ENCODE results near the gene AIMP2.
A peak's percentile ranks its signal among the peaks of the same experiment; 100 is the strongest.
"Not testable (repeated sequence)": the region's sequence is repeated elsewhere in the genome, so short reads cannot be mapped to it uniquely, and the experiment has no call there.

The AIMP2 gene

GRCh38 chr7:6008668-6009611 lies at the start of gene AIMP2, which contains the start of gene PMS2:
TSS of gene AIMP2 (plus strand) at chr7:6009272. CDS start at chr7:6009364, 92 bp downstream.
TSS of gene PMS2 (minus strand) at chr7:6009049. CDS start at chr7:6009019, 30 bp downstream.
- DNase-seq (ENCODE audit: low spot score), result peak; percentile 99

DNA sequence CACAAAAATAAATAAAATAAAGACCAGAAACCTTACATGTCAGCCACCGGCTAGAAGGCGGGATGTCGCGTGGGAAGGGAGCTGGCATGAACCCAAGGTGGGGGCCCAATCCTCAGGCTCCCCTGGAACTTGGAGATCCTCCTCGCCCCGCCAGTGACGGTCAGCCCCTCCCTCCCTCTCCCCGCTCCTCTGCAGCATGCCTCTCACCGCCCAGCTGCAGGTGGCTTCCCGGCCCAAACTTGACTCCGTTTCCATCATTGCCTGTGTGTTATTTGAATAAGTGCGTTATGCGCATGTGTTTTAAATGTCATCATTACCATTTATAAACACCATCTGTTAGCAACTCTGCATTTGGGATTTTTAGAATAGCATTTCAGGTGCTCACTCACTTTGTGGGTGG lies 45.9 kb upstream of the AIMP2 start:
- not testable (repeated sequence) for DNase-seq (ENCODE audit: low spot score)

DNA sequence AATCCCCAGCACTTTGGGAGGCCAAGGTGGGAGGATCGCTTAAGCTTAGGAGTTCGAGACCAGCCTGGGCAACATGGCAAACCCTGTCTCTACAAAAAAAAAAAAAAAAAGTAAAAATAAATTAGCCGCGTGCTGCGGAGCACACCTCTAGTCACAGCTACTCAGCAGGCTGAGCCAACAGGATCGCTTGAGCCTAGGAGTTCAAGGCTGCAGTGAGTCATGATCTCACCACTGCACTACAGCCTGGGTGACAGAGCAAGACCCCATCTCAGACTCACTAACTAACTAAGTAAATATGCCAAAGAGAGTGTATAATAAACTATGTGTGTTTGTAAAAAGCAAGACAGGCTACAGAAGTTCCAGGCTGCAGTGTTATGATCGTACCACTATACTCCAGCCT lies 45.3 kb upstream of the AIMP2 start:
- DNase-seq (ENCODE audit: low spot score), result not testable (repeated sequence)

DNA sequence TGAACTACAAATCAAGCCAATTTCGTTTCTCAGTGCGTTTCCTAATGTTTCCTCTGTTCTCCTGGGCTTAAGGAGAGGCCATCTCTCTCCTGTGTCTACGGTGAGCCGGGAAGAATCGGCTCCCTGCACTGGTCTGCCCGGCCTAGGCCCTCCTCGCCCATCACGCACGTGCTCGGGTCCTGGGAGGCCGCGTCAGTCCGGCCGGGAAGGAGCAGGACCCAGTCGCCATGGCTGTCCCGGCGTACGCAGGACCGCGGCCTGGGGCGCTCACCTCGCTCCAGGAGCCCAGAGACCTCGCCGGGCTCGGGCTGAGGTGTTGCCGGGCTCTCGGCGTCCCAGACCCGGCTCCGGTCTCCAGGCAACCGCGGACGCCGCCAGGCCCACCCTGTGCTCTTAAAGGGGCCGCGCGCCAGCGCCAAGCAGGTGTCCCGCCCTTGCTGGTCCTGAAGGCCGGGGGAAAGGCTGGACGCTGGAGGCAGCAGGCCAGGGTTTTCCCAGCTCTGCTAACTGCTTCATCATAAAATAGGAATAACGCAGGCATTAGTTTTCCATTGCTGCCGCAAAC lies 38.6 kb upstream of the AIMP2 start, which contains the start of gene RSPH10B:
Gene RSPH10B, minus strand, starts transcription at position 343 of the 565 bp plus-strand sequence. CDS start 3,573 bp downstream, outside the sequence.
- not testable (repeated sequence) for DNase-seq (ENCODE audit: low spot score)

DNA sequence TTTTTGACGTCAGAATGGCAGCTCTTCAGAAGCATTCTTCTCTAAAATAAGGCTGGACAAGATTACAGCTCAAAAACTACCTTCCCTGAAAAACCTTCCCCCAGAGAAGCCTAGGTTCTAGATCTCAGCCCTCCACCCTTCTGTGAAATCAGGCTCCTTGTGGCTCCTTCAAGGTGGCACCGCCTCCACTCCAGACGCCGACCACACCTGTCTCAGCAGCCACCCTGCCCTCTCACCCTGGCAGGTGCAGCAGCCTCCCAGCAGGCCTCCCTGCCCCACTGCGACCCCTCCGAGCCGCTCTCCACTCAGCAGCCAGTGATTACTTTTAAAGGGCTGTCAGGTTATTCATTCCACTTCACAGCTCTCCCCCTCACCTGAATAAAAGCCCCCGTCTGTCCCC lies 35.5 kb upstream of the AIMP2 start:
- DNase-seq (ENCODE audit: low spot score), result not testable (repeated sequence)

DNA sequence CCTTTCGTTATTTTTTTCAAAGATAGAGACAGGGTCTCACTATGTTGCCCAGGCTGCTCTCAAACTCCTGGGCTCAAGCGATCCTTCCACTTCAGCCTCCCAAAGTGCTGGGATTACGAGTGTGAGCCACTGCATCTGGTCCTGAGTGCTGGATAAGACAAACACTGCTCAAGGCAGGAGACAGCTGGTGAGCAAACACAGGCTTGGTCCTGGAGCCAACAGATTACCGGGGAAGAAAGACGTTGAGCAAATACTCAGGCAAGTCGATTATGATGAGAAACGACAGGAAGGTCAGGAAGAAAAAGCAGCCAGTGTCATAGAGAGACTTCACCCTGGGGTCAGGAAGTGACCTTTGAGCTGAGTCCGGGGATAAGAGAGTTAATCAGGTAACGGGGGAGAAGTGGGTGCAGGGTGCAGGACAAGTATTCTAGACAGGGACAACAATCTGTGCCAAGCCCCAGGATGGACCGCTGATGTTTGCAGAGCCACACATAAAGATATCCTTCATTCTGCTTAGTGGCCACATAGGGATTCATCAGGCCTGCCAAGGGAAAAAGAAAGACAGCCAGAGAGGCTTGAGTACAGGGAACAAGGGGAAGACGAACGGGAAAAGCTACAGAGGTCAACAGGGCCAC lies 29.3 kb upstream of the AIMP2 start:
- DNase-seq (ENCODE audit: low spot score), result not testable (repeated sequence)

GRCh38 chr7:5987061-5987460 lies 22.0 kb upstream of the AIMP2 start:
- DNase-seq (ENCODE audit: low spot score), result not testable (repeated sequence)

DNA sequence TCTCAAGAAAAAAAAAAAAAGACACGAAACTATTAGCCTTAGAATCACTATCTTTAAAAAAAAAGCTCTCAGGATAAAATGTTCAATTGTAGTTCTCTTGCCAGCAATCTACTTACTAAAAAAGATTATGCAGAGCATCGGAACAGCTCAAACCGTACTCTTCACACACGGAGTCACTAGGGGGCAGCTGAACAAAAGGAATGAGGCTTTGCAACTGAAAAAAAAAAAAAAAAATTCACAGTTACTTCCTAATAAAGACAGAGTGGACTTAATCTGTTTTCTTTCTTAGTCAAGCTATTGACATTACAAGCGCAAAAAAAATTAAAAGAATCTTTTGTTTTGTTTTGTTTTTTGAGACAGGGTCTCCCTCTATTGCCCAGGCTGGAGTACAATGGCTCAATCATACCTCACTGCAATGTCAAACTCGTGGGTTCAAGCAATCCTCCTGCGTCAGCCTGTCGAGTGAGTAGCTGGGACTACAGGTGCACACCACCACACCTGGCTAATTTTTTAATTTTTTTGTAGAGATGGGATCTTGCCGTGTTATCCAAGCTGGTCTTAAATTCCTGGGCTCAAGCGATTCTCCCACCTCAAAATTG lies 11.8 kb upstream of the AIMP2 start:
- DNase-seq (ENCODE audit: low spot score), result peak; percentile 69

GRCh38 chr7:6007386-6007785 lies 1.7 kb upstream of the AIMP2 start:
- DNase-seq (ENCODE audit: low spot score), result no peak

GRCh38 chr7:6007835-6008590 lies 1.1 kb upstream of the AIMP2 start:
- DNase-seq (ENCODE audit: low spot score), result not testable (repeated sequence)

- not testable (repeated sequence) for DNase-seq (ENCODE audit: low spot score)
Observed at GRCh38 chr7:6010370-6010769, 1.3 kb downstream of the AIMP2 start.

- DNase-seq (ENCODE audit: low spot score), result no peak
Observed at GRCh38 chr7:6011541-6011940, 2.5 kb downstream of the AIMP2 start.

- DNase-seq (ENCODE audit: low spot score), result no peak
Observed at GRCh38 chr7:6012355-6013104, 3.5 kb downstream of the AIMP2 start.

- DNase-seq (ENCODE audit: low spot score), result peak; percentile 36
Observed at GRCh38 chr7:6015917-6016652, 7.0 kb downstream of the AIMP2 start.

DNA sequence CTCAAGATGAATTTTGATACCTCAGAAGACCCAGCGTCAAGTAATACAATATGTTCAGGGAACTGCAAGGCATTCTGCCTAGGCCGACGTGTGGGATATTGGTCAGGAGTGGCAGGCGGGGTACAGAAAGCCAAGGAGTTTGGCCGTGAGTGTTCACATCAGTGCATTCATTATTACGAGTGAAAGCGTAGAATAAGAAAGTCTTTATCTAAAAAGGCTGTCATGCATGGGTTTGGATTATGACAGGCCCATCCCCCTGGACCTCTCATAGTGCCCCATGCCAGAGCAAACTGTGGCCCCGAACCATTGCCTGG lies 7.5 kb downstream of the AIMP2 start:
- DNase-seq (ENCODE audit: low spot score), result no peak

- no peak for DNase-seq (ENCODE audit: low spot score)
Observed at GRCh38 chr7:6020371-6021286, 11.6 kb downstream of the AIMP2 start.

DNA sequence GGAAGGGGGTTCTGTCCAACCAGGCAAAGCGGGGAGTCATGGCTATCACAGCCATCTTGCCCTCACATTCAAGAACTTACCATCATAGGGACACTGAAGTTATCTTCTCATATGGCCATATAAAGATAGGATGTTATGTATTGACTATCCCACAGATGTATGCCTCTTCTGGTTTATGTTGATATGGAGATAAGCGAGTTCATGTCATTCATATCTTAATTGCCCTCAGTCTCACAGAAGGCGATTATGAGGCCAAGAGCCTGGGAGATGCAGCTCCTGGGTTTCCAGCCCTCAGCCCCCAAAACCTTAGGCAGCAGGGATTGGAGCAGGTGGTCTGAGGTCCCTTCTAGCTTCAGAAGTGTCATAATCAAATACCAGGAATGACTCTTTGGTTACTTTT lies 13.6 kb downstream of the AIMP2 start:
- no peak for DNase-seq (ENCODE audit: low spot score)

DNA sequence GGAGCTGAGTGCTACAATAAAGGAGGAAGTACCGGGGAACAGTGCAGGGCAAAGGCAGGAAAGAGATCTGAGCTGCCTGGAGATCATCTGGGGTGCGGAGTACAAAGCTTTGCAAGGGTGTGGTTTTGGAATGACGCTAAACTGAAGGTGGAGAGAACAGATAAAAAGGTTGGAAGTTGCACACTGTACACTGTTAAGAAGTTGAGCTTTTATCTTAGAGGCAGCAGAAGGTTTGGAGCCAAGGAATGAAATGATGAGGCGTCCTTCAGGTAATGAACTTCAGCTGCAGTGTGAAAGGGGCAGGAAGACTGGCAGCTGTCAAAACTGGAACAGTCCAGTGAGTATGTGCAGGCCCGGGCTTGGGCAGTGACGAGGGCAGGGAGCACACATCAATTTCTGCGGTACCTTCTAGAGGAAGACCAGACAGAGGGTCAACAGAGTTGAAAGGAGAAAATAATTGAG lies 14.9 kb downstream of the AIMP2 start:
- no peak for DNase-seq (ENCODE audit: low spot score)
